Measurements from ENCODE around the gene TRMT44.

TRMT44 gene

DNA sequence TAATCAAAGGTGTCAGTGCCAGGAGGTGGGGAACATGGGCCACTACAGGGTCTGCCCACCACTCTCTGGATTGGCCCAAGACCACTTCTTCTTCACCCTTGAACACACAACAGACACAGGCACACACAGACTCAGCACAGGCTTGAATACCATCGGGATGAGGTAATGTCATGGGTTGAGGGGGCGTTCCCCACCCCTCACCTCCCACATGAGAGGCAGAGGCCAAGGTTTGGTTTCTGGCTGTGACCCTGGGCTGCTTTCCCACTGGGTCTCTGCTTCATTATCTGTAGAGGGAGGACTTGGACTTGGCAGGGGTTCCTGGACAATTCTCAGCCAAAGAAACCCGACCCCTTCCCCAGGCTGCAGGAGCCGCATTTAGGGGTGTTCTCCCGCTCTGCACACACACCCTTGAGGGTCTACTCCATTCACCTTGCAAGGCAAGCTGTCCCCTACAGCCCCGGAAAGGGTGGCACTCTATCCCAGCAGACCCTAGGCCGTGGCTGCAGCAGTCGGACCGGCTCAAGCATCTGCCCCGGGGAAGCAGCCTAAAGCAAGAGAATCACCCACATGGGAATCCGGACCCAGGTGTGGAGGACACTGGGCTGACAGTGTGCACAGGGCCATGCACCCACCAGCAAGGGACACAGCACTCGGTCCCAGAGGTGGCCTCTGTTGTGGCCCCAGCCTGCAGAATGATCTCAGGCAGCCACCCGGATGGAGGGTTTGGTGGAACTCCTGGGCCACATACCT, 62.4 kb downstream of the TRMT44 start:
- ATAC-seq, result no peak
- no peak for TF ChIP-seq ARNTL (CRISPR knock-in tag; IDR thresholded peaks at IDR 0.05; ENCODE audit: borderline replicate concordance, low read depth)
- no peak for TF ChIP-seq PPARA (CRISPR knock-in tag; IDR thresholded peaks at IDR 0.05; ENCODE audit: borderline replicate concordance)
- TF ChIP-seq ZNF8 (CRISPR knock-in tag; IDR thresholded peaks at IDR 0.05), result no peak
- TF ChIP-seq, protein P1, sequence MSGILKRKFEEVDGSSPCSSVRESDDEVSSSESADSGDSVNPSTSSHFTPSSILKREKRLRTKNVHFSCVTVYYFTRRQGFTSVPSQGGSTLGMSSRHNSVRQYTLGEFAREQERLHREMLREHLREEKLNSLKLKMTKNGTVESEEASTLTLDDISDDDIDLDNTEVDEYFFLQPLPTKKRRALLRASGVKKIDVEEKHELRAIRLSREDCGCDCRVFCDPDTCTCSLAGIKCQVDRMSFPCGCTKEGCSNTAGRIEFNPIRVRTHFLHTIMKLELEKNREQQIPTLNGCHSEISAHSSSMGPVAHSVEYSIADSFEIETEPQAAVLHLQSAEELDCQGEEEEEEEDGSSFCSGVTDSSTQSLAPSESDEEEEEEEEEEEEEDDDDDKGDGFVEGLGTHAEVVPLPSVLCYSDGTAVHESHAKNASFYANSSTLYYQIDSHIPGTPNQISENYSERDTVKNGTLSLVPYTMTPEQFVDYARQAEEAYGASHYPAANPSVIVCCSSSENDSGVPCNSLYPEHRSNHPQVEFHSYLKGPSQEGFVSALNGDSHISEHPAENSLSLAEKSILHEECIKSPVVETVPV (CRISPR knock-in tag; IDR thresholded peaks at IDR 0.05), result no peak
- TF ChIP-seq ZNF70 (CRISPR knock-in tag; IDR thresholded peaks at IDR 0.05), result no peak
- no peak for TF ChIP-seq OSR1 (CRISPR knock-in tag; IDR thresholded peaks at IDR 0.05)
- no peak for TF ChIP-seq BACH2 (CRISPR knock-in tag; IDR thresholded peaks at IDR 0.05; ENCODE audit: borderline replicate concordance)
- TF ChIP-seq, protein P2, sequence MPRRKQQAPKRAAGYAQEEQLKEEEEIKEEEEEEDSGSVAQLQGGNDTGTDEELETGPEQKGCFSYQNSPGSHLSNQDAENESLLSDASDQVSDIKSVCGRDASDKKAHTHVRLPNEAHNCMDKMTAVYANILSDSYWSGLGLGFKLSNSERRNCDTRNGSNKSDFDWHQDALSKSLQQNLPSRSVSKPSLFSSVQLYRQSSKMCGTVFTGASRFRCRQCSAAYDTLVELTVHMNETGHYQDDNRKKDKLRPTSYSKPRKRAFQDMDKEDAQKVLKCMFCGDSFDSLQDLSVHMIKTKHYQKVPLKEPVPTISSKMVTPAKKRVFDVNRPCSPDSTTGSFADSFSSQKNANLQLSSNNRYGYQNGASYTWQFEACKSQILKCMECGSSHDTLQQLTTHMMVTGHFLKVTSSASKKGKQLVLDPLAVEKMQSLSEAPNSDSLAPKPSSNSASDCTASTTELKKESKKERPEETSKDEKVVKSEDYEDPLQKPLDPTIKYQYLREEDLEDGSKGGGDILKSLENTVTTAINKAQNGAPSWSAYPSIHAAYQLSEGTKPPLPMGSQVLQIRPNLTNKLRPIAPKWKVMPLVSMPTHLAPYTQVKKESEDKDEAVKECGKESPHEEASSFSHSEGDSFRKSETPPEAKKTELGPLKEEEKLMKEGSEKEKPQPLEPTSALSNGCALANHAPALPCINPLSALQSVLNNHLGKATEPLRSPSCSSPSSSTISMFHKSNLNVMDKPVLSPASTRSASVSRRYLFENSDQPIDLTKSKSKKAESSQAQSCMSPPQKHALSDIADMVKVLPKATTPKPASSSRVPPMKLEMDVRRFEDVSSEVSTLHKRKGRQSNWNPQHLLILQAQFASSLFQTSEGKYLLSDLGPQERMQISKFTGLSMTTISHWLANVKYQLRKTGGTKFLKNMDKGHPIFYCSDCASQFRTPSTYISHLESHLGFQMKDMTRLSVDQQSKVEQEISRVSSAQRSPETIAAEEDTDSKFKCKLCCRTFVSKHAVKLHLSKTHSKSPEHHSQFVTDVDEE (CRISPR knock-in tag; IDR thresholded peaks at IDR 0.05), result no peak
- TF ChIP-seq, protein P3, sequence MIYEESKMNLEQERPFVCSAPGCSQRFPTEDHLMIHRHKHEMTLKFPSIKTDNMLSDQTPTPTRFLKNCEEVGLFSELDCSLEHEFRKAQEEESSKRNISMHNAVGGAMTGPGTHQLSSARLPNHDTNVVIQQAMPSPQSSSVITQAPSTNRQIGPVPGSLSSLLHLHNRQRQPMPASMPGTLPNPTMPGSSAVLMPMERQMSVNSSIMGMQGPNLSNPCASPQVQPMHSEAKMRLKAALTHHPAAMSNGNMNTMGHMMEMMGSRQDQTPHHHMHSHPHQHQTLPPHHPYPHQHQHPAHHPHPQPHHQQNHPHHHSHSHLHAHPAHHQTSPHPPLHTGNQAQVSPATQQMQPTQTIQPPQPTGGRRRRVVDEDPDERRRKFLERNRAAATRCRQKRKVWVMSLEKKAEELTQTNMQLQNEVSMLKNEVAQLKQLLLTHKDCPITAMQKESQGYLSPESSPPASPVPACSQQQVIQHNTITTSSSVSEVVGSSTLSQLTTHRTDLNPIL (CRISPR knock-in tag; IDR thresholded peaks at IDR 0.05; ENCODE audit: low read depth), result no peak
- no peak for TF ChIP-seq ZFP3 (CRISPR knock-in tag; IDR thresholded peaks at IDR 0.05)
- no peak for TF ChIP-seq POU6F1 (CRISPR knock-in tag; IDR thresholded peaks at IDR 0.05; ENCODE audit: borderline replicate concordance, low read depth)
- TF ChIP-seq ESRRG (CRISPR knock-in tag; IDR thresholded peaks at IDR 0.05), result no peak
- TF ChIP-seq GLIS3 (CRISPR knock-in tag; IDR thresholded peaks at IDR 0.05), result no peak

- TF ChIP-seq GLIS3 (CRISPR knock-in tag; IDR thresholded peaks at IDR 0.05), result no peak
- TF ChIP-seq, protein P1 (CRISPR knock-in tag; IDR thresholded peaks at IDR 0.05), result no peak
- TF ChIP-seq, protein P3 (CRISPR knock-in tag; IDR thresholded peaks at IDR 0.05; ENCODE audit: low read depth), result no peak
- no peak for TF ChIP-seq RARB (CRISPR knock-in tag; IDR thresholded peaks at IDR 0.05)
- TF ChIP-seq BACH2 (CRISPR knock-in tag; IDR thresholded peaks at IDR 0.05; ENCODE audit: borderline replicate concordance), result no peak
- no peak for TF ChIP-seq ESRRG (CRISPR knock-in tag; IDR thresholded peaks at IDR 0.05)
- no peak for TF ChIP-seq ZNF8 (CRISPR knock-in tag; IDR thresholded peaks at IDR 0.05)
- no peak for ATAC-seq
Measured at GRCh38 chr4:8503801-8504200, 63.2 kb downstream of the TRMT44 start.

- no peak for ATAC-seq
- TF ChIP-seq ZFP30 (CRISPR knock-in tag; IDR thresholded peaks at IDR 0.05) (no peak), TOX (CRISPR knock-in tag; IDR thresholded peaks at IDR 0.05; ENCODE audit: borderline replicate concordance) (no peak), SNAI2 (CRISPR knock-in tag; IDR thresholded peaks at IDR 0.05) (no peak), ESRRG (CRISPR knock-in tag; IDR thresholded peaks at IDR 0.05) (no peak), ISL1 (CRISPR knock-in tag; IDR thresholded peaks at IDR 0.05) (no peak), ZFP3 (CRISPR knock-in tag; IDR thresholded peaks at IDR 0.05) (no peak), ZNF8 (CRISPR knock-in tag; IDR thresholded peaks at IDR 0.05) (no peak), RARB (CRISPR knock-in tag; IDR thresholded peaks at IDR 0.05) (no peak), OSR1 (CRISPR knock-in tag; IDR thresholded peaks at IDR 0.05) (no peak), POU6F1 (CRISPR knock-in tag; IDR thresholded peaks at IDR 0.05; ENCODE audit: borderline replicate concordance, low read depth) (no peak), PATZ1 (CRISPR knock-in tag; IDR thresholded peaks at IDR 0.05; ENCODE audit: borderline replicate concordance) (no peak)
- TF ChIP-seq, protein P3 (CRISPR knock-in tag; IDR thresholded peaks at IDR 0.05; ENCODE audit: low read depth), result no peak
Measured at GRCh38 chr4:8504279-8505007, 63.9 kb downstream of the TRMT44 start.
